Adrenal gland (tissue), 12 donors: ENCODE data around the gene CADM1. TPM values are rescaled to one million over a fixed set of nuclear protein-coding genes. Genes with fewer than 3 reads are reported as not detected.

Experiments
- DNase-seq, 7 donors: peaks; one replicate each; pipeline ENCODE4 v3.0.0-alpha.2; 2019 to 2020
- H3K27ac ChIP-seq, 5 donors: fragments of 200-600 bp; sonication (generic) in 4 of 5; 1 replicate in 3 of 5; 2 replicates in 2 of 5; pipeline versions ENCODE4 v1.5.1 to v1.8.0; 2016 to 2020; ENCODE audit warnings: mild to moderate bottlenecking in 1 of 5
- H3K27me3 ChIP-seq: fragments of 200-600 bp; 2 replicates; pipeline ENCODE4 v1.8.0; 2021
- H3K36me3 ChIP-seq, 2 donors: fragments of 200-600 bp; replicated peaks in 1 of 2; 1 replicate in 1 of 2; 2 replicates in 1 of 2; pipeline versions ENCODE4 v1.5.1 to v1.8.0; 2018 to 2022
- H3K4me1 ChIP-seq, 2 donors: fragments of 200-600 bp; replicated peaks in 1 of 2; 1 replicate in 1 of 2; 2 replicates in 1 of 2; pipeline versions ENCODE4 v1.5.1 to v1.8.0; 2018 to 2021
- H3K4me3 ChIP-seq, 4 donors: fragments of 200-600 bp; sonication (generic) in 3 of 4; one replicate each; pipeline ENCODE4 v1.5.1; 2016 to 2018
- H3K9me3 ChIP-seq, 3 donors: fragments of 200-600 bp; sonication (generic) in 1 of 3; replicated peaks in 1 of 3; 1 replicate in 2 of 3; 2 replicates in 1 of 3; pipeline versions ENCODE4 v1.5.1 to v1.8.0; 2016 to 2021
- CTCF ChIP-seq, 6 experiments: fragments of 450-650 bp in 4 of 6; fragments of 200-600 bp in 2 of 6; sonication (generic) in 1 of 6; IDR thresholded peaks; 1 replicate in 5 of 6; 2 replicates in 1 of 6; pipeline versions ENCODE4 v1.5.1 to v1.8.0; 2016 to 2021; ENCODE audit warnings: antibody characterized with exemption in 6 of 6, mild to moderate bottlenecking in 2 of 6, moderate library complexity in 1 of 6
- POLR2A ChIP-seq, 2 donors: fragments of 450-650 bp; IDR thresholded peaks; one replicate each; pipeline ENCODE4 v1.6.1; 2017; ENCODE audit warnings: antibody characterized with exemption in 2 of 2, mild to moderate bottlenecking in 2 of 2, moderate library complexity in 1 of 2
- WGBS, 4 donors: extraction: QIAGEN DNeasy Blood & Tissue Kit in 2 of 4; methylation state at CpG; one replicate each; pipeline versions ENCODE4 v1.1.5 to v1.1.7; 2013 to 2017; 5-methylcytosine and 5-hydroxymethylcytosine counted together
- intact Hi-C, 2 donors: fragments of 100-400 bp; cut with DNase I; formaldehyde crosslinking; loops; one replicate each; pipeline versions ENCODE4 v1.14.1 to v1.15.0; 2022 to 2023
- polyA plus RNA-seq, 3 donors: library from polyadenylated mRNA; stranded (reverse); fragments of 200-250 nt in 2 of 3; fragments of 350-450 nt in 1 of 3; fragmentation: Illumina TruSeq in 1 of 3; extraction: RNeasy Lipid Tissue Mini Kit (QIAGEN cat#74804) in 1 of 3; gene quantifications; one replicate each; pipeline ENCODE4 v1.2.3, GENCODE V29; 2013 to 2014
- total RNA-seq, 9 donors: library from RNA; depleted of rRNA in 4 of 9; stranded (reverse); fragments of >200 nt in 4 of 9; fragments of 120-200 nt in 1 of 9; fragmentation: NEBNext Ultra II Directional in 1 of 9; extraction: Animal tissue kit (Norgen Biotek cat#: 25700) in 1 of 9; gene quantifications; one replicate each; pipeline versions ENCODE4 v1.1.0 to v1.2.4, GENCODE V29; 2013 to 2023
- donor health status: healthy with polysubstance abuse.
- donor health status: Bipolar disorder and iron deficiency.
- donor health status: DM: yes; HTN: yes; CAD: no.
- donor health status: DM: no; HTN: no; CAD: no.
- donor health status: DM: no; HTN: no; CAD: no.
- donor health status: DM: yes; HTN: yes; CAD: no.

The CADM1 gene
- total and polyA plus RNA-seq, 12 donors = 21.6 to 256 (median 39.8) TPM

- Histone ChIP-seq H3K27ac (no peak overlapping the region), H3K9me3 (no peaks in the 10 kb centered on the region), H3K27me3 (no peaks in the 10 kb centered on the region), H3K4me3 (no peak overlapping the region), H3K36me3 (no peaks in the 10 kb centered on the region), H3K4me1 (peaks cover 0 to 7% of the 10 kb centered on the region in 2 donors)
- DNase-seq = no peak
- no peak for TF ChIP-seq CTCF (IDR thresholded peaks at IDR 0.05)
- no peak for TF ChIP-seq POLR2A (IDR thresholded peaks at IDR 0.05)
- WGBS, 4 donors = 87 to 92% (median 89%) methylated on average over 6 of the region's 6 CpGs
- intact Hi-C loops = no loop called here
Measured at GRCh38 chr11:115188188-115188897, 315.9 kb downstream of the CADM1 start.

GRCh38 chr11:115185931-115186330 is 318.3 kb downstream of the CADM1 start:
- no peak for DNase-seq
- peaks cover 0 to 7% of the 10 kb centered on the region in 2 donors for H3K4me1 ChIP-seq
- intact Hi-C loops = no loop called here
- H3K36me3 ChIP-seq = no peaks in the 10 kb centered on the region
- 59 to 76% (median 66%) methylated on average over 5 of the region's 5 CpGs for WGBS, 4 donors
- TF ChIP-seq CTCF (IDR thresholded peaks at IDR 0.05) (no peak), POLR2A (IDR thresholded peaks at IDR 0.05) (no peak)
- H3K27me3 ChIP-seq = no peaks in the 10 kb centered on the region
- no peak overlapping the region for H3K4me3 ChIP-seq
- no peak overlapping the region for H3K27ac ChIP-seq
- H3K9me3 ChIP-seq = no peaks in the 10 kb centered on the region

- peak overlapping the region in 1 of 5 donors; percentile 27 for H3K27ac ChIP-seq
- WGBS, 4 donors = 45 to 75% (median 63%) methylated on average over 4 of the region's 4 CpGs
Measured at GRCh38 chr11:115185507-115185906, 318.7 kb downstream of the CADM1 start.

GRCh38 chr11:115184901-115185300 is 319.3 kb downstream of the CADM1 start:
- Histone ChIP-seq H3K27me3 (no peaks in the 10 kb centered on the region), H3K27ac (peak overlapping the region in 1 of 5 donors; percentile 27), H3K4me1 (peaks cover 0 to 7% of the 10 kb centered on the region in 2 donors), H3K36me3 (no peaks in the 10 kb centered on the region), H3K4me3 (no peak overlapping the region), H3K9me3 (no peaks in the 10 kb centered on the region)
- no peak for DNase-seq
- no peak for TF ChIP-seq CTCF (IDR thresholded peaks at IDR 0.05)
- no peak for TF ChIP-seq POLR2A (IDR thresholded peaks at IDR 0.05)
- WGBS, 4 donors = 56 to 69% (median 62%) methylated on average over 4 to 5 of the region's 5 CpGs
- intact Hi-C loops = no loop called here

More at GRCh38 chr11:115185507-115185906, 318.7 kb downstream of the CADM1 start:
- Histone ChIP-seq H3K9me3 (no peaks in the 10 kb centered on the region), H3K36me3 (no peaks in the 10 kb centered on the region), H3K4me3 (no peak overlapping the region), H3K4me1 (peaks cover 0 to 7% of the 10 kb centered on the region in 2 donors), H3K27me3 (no peaks in the 10 kb centered on the region)
- TF ChIP-seq POLR2A (IDR thresholded peaks at IDR 0.05) (no peak), CTCF (IDR thresholded peaks at IDR 0.05) (no peak)
- intact Hi-C loops = no loop called here
- no peak for DNase-seq
